NB4 (cell line): ENCODE results near the gene SLC35B2.

ENCODE experiments used
- MYC ChIP-seq: IDR thresholded peaks from 2 replicates; pipeline ENCODE4 v1.6.1; 2011; ENCODE audit warnings: low read depth, low read length
- POLR2A ChIP-seq: IDR thresholded peaks from 2 replicates; pipeline ENCODE4 v1.6.1; 2011; ENCODE audit warnings: mild to moderate bottlenecking; ENCODE audit not compliant: insufficient read length; ENCODE audit errors: extremely low read depth
- TF ChIP-seq, protein P1 (sequence below): IDR thresholded peaks from one replicate; pipeline ENCODE4 v1.5.1; 2012; ENCODE audit warnings: low read depth, low read length

DNA sequence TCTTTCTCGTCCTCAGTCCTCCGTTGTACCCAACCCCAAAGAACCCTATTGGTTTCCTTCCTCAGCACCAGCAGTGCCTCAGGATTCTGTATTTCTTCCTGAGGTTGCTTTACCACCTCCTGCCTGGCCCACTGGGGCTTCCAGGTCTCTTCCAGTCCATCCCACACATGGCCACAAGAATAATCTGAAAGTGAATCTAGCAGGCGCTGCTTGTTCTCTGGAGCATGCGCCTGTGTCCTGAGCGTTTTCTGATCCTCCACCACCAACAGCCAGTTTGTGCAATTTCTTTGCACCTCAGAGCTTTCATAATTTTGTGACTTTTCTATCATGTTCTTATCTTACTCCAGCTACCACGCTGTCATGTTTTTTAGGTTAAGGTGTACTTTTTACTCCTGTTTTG lies 22.1 kb downstream of the SLC35B2 start:
- TF ChIP-seq, protein P1, sequence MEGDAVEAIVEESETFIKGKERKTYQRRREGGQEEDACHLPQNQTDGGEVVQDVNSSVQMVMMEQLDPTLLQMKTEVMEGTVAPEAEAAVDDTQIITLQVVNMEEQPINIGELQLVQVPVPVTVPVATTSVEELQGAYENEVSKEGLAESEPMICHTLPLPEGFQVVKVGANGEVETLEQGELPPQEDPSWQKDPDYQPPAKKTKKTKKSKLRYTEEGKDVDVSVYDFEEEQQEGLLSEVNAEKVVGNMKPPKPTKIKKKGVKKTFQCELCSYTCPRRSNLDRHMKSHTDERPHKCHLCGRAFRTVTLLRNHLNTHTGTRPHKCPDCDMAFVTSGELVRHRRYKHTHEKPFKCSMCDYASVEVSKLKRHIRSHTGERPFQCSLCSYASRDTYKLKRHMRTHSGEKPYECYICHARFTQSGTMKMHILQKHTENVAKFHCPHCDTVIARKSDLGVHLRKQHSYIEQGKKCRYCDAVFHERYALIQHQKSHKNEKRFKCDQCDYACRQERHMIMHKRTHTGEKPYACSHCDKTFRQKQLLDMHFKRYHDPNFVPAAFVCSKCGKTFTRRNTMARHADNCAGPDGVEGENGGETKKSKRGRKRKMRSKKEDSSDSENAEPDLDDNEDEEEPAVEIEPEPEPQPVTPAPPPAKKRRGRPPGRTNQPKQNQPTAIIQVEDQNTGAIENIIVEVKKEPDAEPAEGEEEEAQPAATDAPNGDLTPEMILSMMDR: no peak
- TF ChIP-seq POLR2A: no peak
- TF ChIP-seq MYC: no peak
